Measurements from ENCODE around the gene PPM1L.

DNA sequence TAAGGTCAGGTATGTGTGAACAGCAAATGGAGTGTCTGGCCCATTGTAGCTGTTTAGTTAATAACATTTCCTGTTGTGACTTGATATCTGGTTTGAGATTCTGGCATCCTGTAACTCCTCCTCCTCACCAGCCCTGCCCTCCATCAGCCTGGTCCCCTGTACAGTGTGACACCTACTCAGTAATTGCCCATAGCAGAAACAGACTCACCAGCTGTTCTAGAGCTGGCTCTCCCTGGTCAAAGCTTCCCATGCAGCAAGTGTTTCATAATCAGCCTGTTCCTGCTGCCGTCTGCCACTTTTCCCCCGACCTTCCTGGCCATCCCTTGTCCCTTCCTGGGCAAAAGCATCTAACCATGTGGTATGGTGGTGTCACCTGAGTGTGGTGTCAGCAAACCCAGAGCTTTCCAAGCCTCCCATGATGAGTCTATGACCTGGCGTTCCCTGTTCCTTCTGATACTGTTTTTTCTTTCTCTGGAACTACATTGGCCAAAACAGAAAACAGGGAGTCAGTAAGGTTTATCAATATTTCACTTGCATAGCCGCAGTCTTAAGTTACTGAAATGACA lies 293.7 kb downstream of the PPM1L start:
- TF ChIP-seq, protein P1, sequence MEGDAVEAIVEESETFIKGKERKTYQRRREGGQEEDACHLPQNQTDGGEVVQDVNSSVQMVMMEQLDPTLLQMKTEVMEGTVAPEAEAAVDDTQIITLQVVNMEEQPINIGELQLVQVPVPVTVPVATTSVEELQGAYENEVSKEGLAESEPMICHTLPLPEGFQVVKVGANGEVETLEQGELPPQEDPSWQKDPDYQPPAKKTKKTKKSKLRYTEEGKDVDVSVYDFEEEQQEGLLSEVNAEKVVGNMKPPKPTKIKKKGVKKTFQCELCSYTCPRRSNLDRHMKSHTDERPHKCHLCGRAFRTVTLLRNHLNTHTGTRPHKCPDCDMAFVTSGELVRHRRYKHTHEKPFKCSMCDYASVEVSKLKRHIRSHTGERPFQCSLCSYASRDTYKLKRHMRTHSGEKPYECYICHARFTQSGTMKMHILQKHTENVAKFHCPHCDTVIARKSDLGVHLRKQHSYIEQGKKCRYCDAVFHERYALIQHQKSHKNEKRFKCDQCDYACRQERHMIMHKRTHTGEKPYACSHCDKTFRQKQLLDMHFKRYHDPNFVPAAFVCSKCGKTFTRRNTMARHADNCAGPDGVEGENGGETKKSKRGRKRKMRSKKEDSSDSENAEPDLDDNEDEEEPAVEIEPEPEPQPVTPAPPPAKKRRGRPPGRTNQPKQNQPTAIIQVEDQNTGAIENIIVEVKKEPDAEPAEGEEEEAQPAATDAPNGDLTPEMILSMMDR (conservative IDR thresholded peaks at IDR 0.05) = no peak
- TF ChIP-seq EZH2 (IDR thresholded peaks at IDR 0.05; ENCODE audit: low read depth) = no peak

All from PC-9 (cell line).